Esophagus muscularis mucosa (tissue), 4 donors: Measurements from ENCODE around the gene CABLES1.

ENCODE experiments used
- EP300 ChIP-seq: sonication (generic); formaldehyde crosslinking; IDR thresholded peaks from one replicate; pipeline ENCODE4 v1.6.1; 2017; ENCODE audit warnings: antibody characterized with exemption
- POLR2A ChIP-seq: fragments of 450-650 bp; IDR thresholded peaks from one replicate; pipeline ENCODE4 v1.6.1; 2017; ENCODE audit warnings: antibody characterized with exemption, moderate library complexity, mild to moderate bottlenecking, low read depth
- POLR2AphosphoS5 ChIP-seq, 2 donors: sonication (generic); formaldehyde crosslinking; IDR thresholded peaks; one replicate each; pipeline ENCODE4 v1.6.1; 2017; ENCODE audit warnings: antibody characterized with exemption in 2 of 2
- TF ChIP-seq, protein P1 (sequence below), 3 experiments: fragments of 200-600 bp in 2 of 3; fragments of 450-650 bp in 1 of 3; sonication (generic) in 2 of 3; IDR thresholded peaks; one replicate each; pipeline ENCODE4 v1.5.1; 2017 to 2019; ENCODE audit warnings: antibody characterized with exemption in 3 of 3, mild to moderate bottlenecking in 2 of 3, moderate library complexity in 1 of 3

DNA sequence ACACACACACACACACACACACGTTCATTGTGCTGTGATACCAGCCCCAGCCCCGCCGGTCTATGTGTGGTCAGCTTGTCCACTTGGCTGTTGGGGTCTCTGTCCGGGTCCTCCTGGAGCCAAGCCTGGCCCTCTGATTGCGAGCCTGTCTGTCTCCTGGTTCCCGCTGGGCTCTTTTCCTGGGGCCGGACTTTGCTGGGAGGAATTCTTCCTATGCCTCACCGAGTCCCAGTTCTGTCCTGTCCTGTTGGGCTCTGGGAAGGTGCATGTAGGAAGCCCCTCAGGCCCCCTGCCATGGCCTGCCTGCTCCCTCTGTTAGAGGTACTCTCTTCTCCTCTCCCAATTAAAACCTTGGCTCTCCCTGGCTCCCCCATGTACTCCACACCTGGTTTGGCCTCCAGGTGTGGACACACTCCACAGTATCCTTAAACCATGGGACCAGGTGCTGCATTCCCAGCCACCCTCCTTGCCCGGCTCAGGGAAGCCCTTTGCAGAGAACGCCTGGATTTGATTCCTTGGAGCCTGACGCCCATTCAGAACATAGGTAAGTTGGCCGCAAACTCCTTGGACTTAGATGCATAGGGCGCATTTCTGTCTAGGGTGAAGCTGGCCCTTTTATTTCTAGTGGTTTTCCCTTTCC is 42.3 kb downstream of the CABLES1 start:
- TF ChIP-seq, protein P1, sequence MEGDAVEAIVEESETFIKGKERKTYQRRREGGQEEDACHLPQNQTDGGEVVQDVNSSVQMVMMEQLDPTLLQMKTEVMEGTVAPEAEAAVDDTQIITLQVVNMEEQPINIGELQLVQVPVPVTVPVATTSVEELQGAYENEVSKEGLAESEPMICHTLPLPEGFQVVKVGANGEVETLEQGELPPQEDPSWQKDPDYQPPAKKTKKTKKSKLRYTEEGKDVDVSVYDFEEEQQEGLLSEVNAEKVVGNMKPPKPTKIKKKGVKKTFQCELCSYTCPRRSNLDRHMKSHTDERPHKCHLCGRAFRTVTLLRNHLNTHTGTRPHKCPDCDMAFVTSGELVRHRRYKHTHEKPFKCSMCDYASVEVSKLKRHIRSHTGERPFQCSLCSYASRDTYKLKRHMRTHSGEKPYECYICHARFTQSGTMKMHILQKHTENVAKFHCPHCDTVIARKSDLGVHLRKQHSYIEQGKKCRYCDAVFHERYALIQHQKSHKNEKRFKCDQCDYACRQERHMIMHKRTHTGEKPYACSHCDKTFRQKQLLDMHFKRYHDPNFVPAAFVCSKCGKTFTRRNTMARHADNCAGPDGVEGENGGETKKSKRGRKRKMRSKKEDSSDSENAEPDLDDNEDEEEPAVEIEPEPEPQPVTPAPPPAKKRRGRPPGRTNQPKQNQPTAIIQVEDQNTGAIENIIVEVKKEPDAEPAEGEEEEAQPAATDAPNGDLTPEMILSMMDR (IDR thresholded peaks at IDR 0.05), result no peak
- TF ChIP-seq POLR2A (no peak), EP300 (no peak), POLR2AphosphoS5 (IDR thresholded peaks at IDR 0.05) (no peak)
